ENCODE data around the gene CCDC77. TPM values are rescaled to one million over a fixed set of nuclear protein-coding genes. Genes with fewer than 3 reads are reported as not detected.

The CCDC77 gene
- 20.2 and 21.9 TPM in 2 replicates for total RNA-seq (2021)
- long read RNA-seq, transcript CCDC77-201 (13 exons, 2,371 nt): minor isoform, 18 of 101 reads
- long read RNA-seq, transcript CCDC77-202 (12 exons, 2,253 nt): major isoform, 33 of 101 reads
- long read RNA-seq, partial matches to known transcripts: 25 of 101 reads
- long read RNA-seq, other reads (novel, unspliced or antisense): 20 of 101 reads

- Histone ChIP-seq H3K4me2 (ENCODE audit: insufficient read depth, insufficient read length, low read length) (peak within 1 kb of the TSS; percentile 67), H3K18ac (ENCODE audit: insufficient read length, low read depth, low read length) (peak within 1 kb of the TSS; percentile 0)
- no CpG with 5 or more reads among the region's 45 CpGs for WGBS (ENCODE audit: extremely low coverage, insufficient read length, low lambda C conversion rate)
Observed at GRCh38 chr12:401235-402028, at the start of gene CCDC77. Gene CCDC77, plus strand, starts transcription at chr12:401644. Its CDS starts 7,740 bp downstream, at chr12:409384.

More at GRCh38 chr12:401235-402028, at the start of gene CCDC77:
- Histone ChIP-seq H3K79me2 (ENCODE audit: insufficient read depth, low read length) (peaks cover 14% of the 10 kb centered on the region; the same call in 1 of the 2 replicates), H2BK12ac (ENCODE audit: insufficient read length, low read depth, low read length) (no peak within 1 kb of the TSS), H2BK5ac (ENCODE audit: insufficient read length, low read length) (no peak within 1 kb of the TSS), H3K9ac (ENCODE audit: extremely low read depth, insufficient read length, low read length) (peak within 1 kb of the TSS; percentile 90), H2BK15ac (ENCODE audit: low read depth, low read length) (no peak within 1 kb of the TSS), H2AK5ac (ENCODE audit: insufficient read length, low read length) (no peak within 1 kb of the TSS), H4K8ac (replicated peaks; ENCODE audit: insufficient read length, low read depth, low read length) (no peak within 1 kb of the TSS), H3K9me3 (ENCODE audit: control insufficient read depth, low read depth, low read length) (no peaks in the 10 kb centered on the region), H2BK20ac (ENCODE audit: low read depth, low read length, poor library complexity, severe bottlenecking) (no peak within 1 kb of the TSS), H3K79me1 (ENCODE audit: insufficient read depth, low read depth, low read length, poor library complexity, severe bottlenecking) (peaks cover 7% of the 10 kb centered on the region), H3K23me2 (ENCODE audit: insufficient read length, low read depth, low read length, poor library complexity, severe bottlenecking) (no peaks in the 10 kb centered on the region), H3K23ac (ENCODE audit: insufficient read length, low read depth, low read length) (no peak within 1 kb of the TSS), H3K56ac (ENCODE audit: insufficient read length, low read depth, low read length) (no peak within 1 kb of the TSS), H4K5ac (ENCODE audit: insufficient read length, low read depth, low read length) (peak within 1 kb of the TSS; percentile 7), H3K4me1 (ENCODE audit: insufficient read depth, low read length) (no peaks in the 10 kb centered on the region), H2BK120ac (ENCODE audit: low read depth, low read length, poor library complexity, severe bottlenecking) (no peak within 1 kb of the TSS), H2AFZ (ENCODE audit: low read length) (no peak within 1 kb of the TSS), H3K14ac (ENCODE audit: insufficient read depth, low read length) (no peak within 1 kb of the TSS), H3K27me3 (ENCODE audit: insufficient read depth, low read length) (no peaks in the 10 kb centered on the region), H3T11ph (ENCODE audit: low read length) (no peak within 1 kb of the TSS), H4K91ac (ENCODE audit: insufficient read length, low read depth, low read length) (no peak within 1 kb of the TSS), H3K27ac (ENCODE audit: insufficient read length, low read depth, low read length) (no peak within 1 kb of the TSS), H3K4ac (ENCODE audit: low read depth, low read length) (no peak within 1 kb of the TSS), H4K20me1 (ENCODE audit: control insufficient read depth, insufficient read depth, insufficient read length) (no peaks in the 10 kb centered on the region)
- no peaks in the 10 kb centered on the region for H3K9me3 Mint-ChIP-seq
- H3K4me1 Mint-ChIP-seq: 0 out of 4 replicates have a peak, but pooled peaks cover 0 to 2% of the 10 kb centered on the region in 2 experiments
- peaks cover 5 to 12% (median 7%) of the 10 kb centered on the region in 3 experiments; a peak in 6 of 7 replicates for H3K36me3 Mint-ChIP-seq (ENCODE audit: insufficient read depth in 1 of 3, low read depth in 3 of 3)
- TF ChIP-seq CTCF (conservative IDR thresholded peaks at IDR 0.05): no peak
- H3K27me3 Mint-ChIP-seq (ENCODE audit: low read depth): no peaks in the 10 kb centered on the region; the same call in 1 of the 2 replicates
- peak; percentile 97 for DNase-seq
- no peak within 1 kb of the TSS for H3K4me3 Mint-ChIP-seq
- H3K27ac Mint-ChIP-seq: no peak within 1 kb of the TSS

Data from H9 (cell line).